Vagina (tissue), 2 donors: ENCODE measurements around the gene LCK.

ENCODE experiments used
- POLR2A ChIP-seq, 2 donors: fragments of 450-650 bp; IDR thresholded peaks; one replicate each; pipeline ENCODE4 v1.6.1; 2017; ENCODE audit warnings: antibody characterized with exemption in 2 of 2, mild to moderate bottlenecking in 2 of 2, moderate library complexity in 2 of 2
- POLR2AphosphoS5 ChIP-seq, 2 donors: sonication (generic); formaldehyde crosslinking; IDR thresholded peaks; one replicate each; pipeline ENCODE4 v1.9.0; 2017; ENCODE audit warnings: antibody characterized with exemption in 2 of 2, mild to moderate bottlenecking in 2 of 2, low read depth in 1 of 2; ENCODE audit not compliant: insufficient read depth in 1 of 2
- TF ChIP-seq, protein P1 (sequence below), 3 experiments: fragments of 450-650 bp in 2 of 3; fragments of 200-600 bp in 1 of 3; sonication (generic) in 1 of 3; IDR thresholded peaks; one replicate each; pipeline ENCODE4 v1.5.1; 2017 to 2019; ENCODE audit warnings: antibody characterized with exemption in 3 of 3, mild to moderate bottlenecking in 2 of 3, moderate library complexity in 2 of 3

GRCh38 chr1:32221581-32221979, 29.5 kb upstream of the LCK start:
- TF ChIP-seq, protein P1, sequence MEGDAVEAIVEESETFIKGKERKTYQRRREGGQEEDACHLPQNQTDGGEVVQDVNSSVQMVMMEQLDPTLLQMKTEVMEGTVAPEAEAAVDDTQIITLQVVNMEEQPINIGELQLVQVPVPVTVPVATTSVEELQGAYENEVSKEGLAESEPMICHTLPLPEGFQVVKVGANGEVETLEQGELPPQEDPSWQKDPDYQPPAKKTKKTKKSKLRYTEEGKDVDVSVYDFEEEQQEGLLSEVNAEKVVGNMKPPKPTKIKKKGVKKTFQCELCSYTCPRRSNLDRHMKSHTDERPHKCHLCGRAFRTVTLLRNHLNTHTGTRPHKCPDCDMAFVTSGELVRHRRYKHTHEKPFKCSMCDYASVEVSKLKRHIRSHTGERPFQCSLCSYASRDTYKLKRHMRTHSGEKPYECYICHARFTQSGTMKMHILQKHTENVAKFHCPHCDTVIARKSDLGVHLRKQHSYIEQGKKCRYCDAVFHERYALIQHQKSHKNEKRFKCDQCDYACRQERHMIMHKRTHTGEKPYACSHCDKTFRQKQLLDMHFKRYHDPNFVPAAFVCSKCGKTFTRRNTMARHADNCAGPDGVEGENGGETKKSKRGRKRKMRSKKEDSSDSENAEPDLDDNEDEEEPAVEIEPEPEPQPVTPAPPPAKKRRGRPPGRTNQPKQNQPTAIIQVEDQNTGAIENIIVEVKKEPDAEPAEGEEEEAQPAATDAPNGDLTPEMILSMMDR (IDR thresholded peaks at IDR 0.05) = no peak
- TF ChIP-seq POLR2AphosphoS5 (IDR thresholded peaks at IDR 0.05; ENCODE audit: insufficient read depth in 1 of 2, low read depth in 1 of 2) (no peak), POLR2A (IDR thresholded peaks at IDR 0.05) (no peak)
